ENCODE data around the gene ERN1. TPM values are rescaled to one million over a fixed set of nuclear protein-coding genes. Genes with fewer than 3 reads are reported as not detected.

The ERN1 gene
- total and polyA plus RNA-seq, 2 of the 13 experiments (the other 11 are each of a cell fraction or from before 2014, with no cell fraction given) = 6.0 to 12.7 TPM

- peak; percentile 62; the same call in 1 of the 2 replicates for TF ChIP-seq ZBTB2 (CRISPR knock-in tag; IDR thresholded peaks at IDR 0.05; ENCODE audit: low read depth)
- TF ChIP-seq RXRA (CRISPR knock-in tag; IDR thresholded peaks at IDR 0.05) = peak; percentile 68
- TF ChIP-seq ZEB1 (IDR thresholded peaks at IDR 0.05; ENCODE audit: insufficient replicate concordance, low read depth) = no peak
- no peak for TF ChIP-seq ZMAT5 (CRISPR knock-in tag; IDR thresholded peaks at IDR 0.05; ENCODE audit: borderline replicate concordance, low read depth)
- peak; percentile 96 for TF ChIP-seq ZNF556 (CRISPR knock-in tag; IDR thresholded peaks at IDR 0.05; ENCODE audit: borderline replicate concordance)
- TF ChIP-seq ZNF780A (CRISPR knock-in tag; IDR thresholded peaks at IDR 0.05) = no peak
- no peak for TF ChIP-seq JUN (CRISPR knock-in tag; IDR thresholded peaks at IDR 0.05)
- TF ChIP-seq ZNF367 (CRISPR knock-in tag; IDR thresholded peaks at IDR 0.05; ENCODE audit: borderline replicate concordance) = no peak
- peak; percentile 93 for TF ChIP-seq ZNF788 (CRISPR knock-in tag; IDR thresholded peaks at IDR 0.05; ENCODE audit: borderline replicate concordance)
- TF ChIP-seq SPEN (CRISPR knock-in tag; IDR thresholded peaks at IDR 0.05; ENCODE audit: low read depth) = peak; percentile 92
- TF ChIP-seq KLF11 (CRISPR knock-in tag; IDR thresholded peaks at IDR 0.05) = peak; percentile 87; the same call in 1 of the 2 replicates
- TF ChIP-seq ZBTB7B (CRISPR knock-in tag; IDR thresholded peaks at IDR 0.05) = peak; percentile 75
- peak; percentile 96 for TF ChIP-seq SALL1 (CRISPR knock-in tag; IDR thresholded peaks at IDR 0.05)
- no peak for TF ChIP-seq ZNF557 (CRISPR knock-in tag; IDR thresholded peaks at IDR 0.05)
- peak; percentile 17; the same call in 1 of the 2 replicates for TF ChIP-seq ZFAT (CRISPR knock-in tag; conservative IDR thresholded peaks at IDR 0.05)
- TF ChIP-seq ZBTB21 (CRISPR knock-in tag; IDR thresholded peaks at IDR 0.05) = 0 out of 2 replicates have a peak, but pooled peaks have one; percentile 28
- TF ChIP-seq ZNF343 (CRISPR knock-in tag; IDR thresholded peaks at IDR 0.05) = peak; percentile 63; the same call in 1 of the 2 replicates
- no peak for TF ChIP-seq ZFP82 (CRISPR knock-in tag; IDR thresholded peaks at IDR 0.05; ENCODE audit: borderline replicate concordance)
- peak; percentile 66; the same call in 1 of the 2 replicates for TF ChIP-seq ATF6 (CRISPR knock-in tag; conservative IDR thresholded peaks at IDR 0.05)
- TF ChIP-seq GATAD1 (CRISPR knock-in tag; IDR thresholded peaks at IDR 0.05) = peak; percentile 74
- TF ChIP-seq ZNF282 (IDR thresholded peaks at IDR 0.05; ENCODE audit: partially characterized antibody) = no peak
- 0 out of 2 replicates have a peak, but pooled peaks have one; percentile 12 for TF ChIP-seq ZFP1 (CRISPR knock-in tag; IDR thresholded peaks at IDR 0.05)
- peak; percentile 82; the same call in 1 of the 2 replicates for TF ChIP-seq GTF2F1 (IDR thresholded peaks at IDR 0.05; ENCODE audit: low read length)
- peak; percentile 14; the same call in 1 of the 2 replicates for TF ChIP-seq ZNF12 (CRISPR knock-in tag; IDR thresholded peaks at IDR 0.05)
- TF ChIP-seq ZNF740 (CRISPR knock-in tag; IDR thresholded peaks at IDR 0.05) = peak; percentile 93
Observed at GRCh38 chr17:64129765-64130558, at the start of gene ERN1 (continued).

Data from HepG2 (cell line).